HEK293 (cell line): ENCODE data around the gene NME3.

ENCODE experiments used
- CTCF ChIA-PET: fragments of 350-600 bp; formaldehyde crosslinking; extraction: SDS; loops from one replicate; lab custom pipeline; 2021; ENCODE audit warnings: antibody characterized with exemption; lab: Yijun Ruan, JAX
- POLR2A ChIA-PET: fragments of 300-600 bp; formaldehyde crosslinking; extraction: SDS; loops from one replicate; lab custom pipeline; 2020; ENCODE audit warnings: antibody characterized with exemption, inconsistent platforms; lab: Yijun Ruan, JAX
- H3K27ac ChIP-seq: fragments of 200-500 bp; sonication (Bioruptor generic); 2 replicates; pipeline ENCODE4 v1.5.1; 2014; ENCODE audit warnings: low read depth, low read length, control low read depth, inconsistent platforms; ENCODE audit errors: extremely low read depth
- H3K36me3 ChIP-seq, 2 experiments: fragments of 200-500 bp in 1 of 2; sonication (Bioruptor generic) in 1 of 2; 1 replicate in 1 of 2; 2 replicates in 1 of 2; pipeline ENCODE4 v1.5.1; 2014 to 2017; ENCODE audit warnings: inconsistent platforms in 2 of 2, low read length in 2 of 2; ENCODE audit not compliant: control insufficient read depth in 2 of 2, insufficient read depth in 1 of 2
- H3K4me1 ChIP-seq: fragments of 200-500 bp; sonication (Bioruptor generic); 2 replicates; pipeline ENCODE4 v1.5.1; 2014; ENCODE audit warnings: mild to moderate bottlenecking, low read length, inconsistent platforms; ENCODE audit not compliant: control insufficient read depth, insufficient read depth
- H3K4me3 ChIP-seq: 2 replicates; pipeline ENCODE4 v1.5.1; 2011; ENCODE audit warnings: low read depth, mild to moderate bottlenecking, control low read depth, low read length, moderate library complexity
- H3K9me3 ChIP-seq: fragments of 200-500 bp; sonication (Bioruptor generic); 2 replicates; pipeline ENCODE4 v1.5.1; 2014; ENCODE audit warnings: low read depth, low read length, inconsistent platforms; ENCODE audit not compliant: control insufficient read depth, insufficient read depth
- EGR2 ChIP-seq: fragments of 450-650 bp; formaldehyde crosslinking; IDR thresholded peaks from 2 replicates; pipeline ENCODE4 v1.5.1; 2016; ENCODE audit warnings: low read depth, missing biosample characterization, missing genetic modification characterization
- KLF8 ChIP-seq: fragments of 450-650 bp; formaldehyde crosslinking; IDR thresholded peaks from 2 replicates; pipeline ENCODE4 v1.5.1; 2016; ENCODE audit warnings: missing biosample characterization, missing genetic modification characterization
- PRDM1 ChIP-seq: fragments of 450-650 bp; formaldehyde crosslinking; IDR thresholded peaks from 2 replicates; pipeline ENCODE4; 2016; ENCODE audit warnings: missing biosample characterization, missing genetic modification characterization
- SCRT1 ChIP-seq: fragments of 450-650 bp; formaldehyde crosslinking; IDR thresholded peaks from 2 replicates; pipeline ENCODE4 v1.5.1; 2016; ENCODE audit warnings: missing biosample characterization, missing genetic modification characterization, borderline replicate concordance
- SCRT2 ChIP-seq: fragments of 450-650 bp; formaldehyde crosslinking; IDR thresholded peaks from 2 replicates; pipeline ENCODE4 v1.5.1; 2016; ENCODE audit warnings: missing biosample characterization, missing genetic modification characterization
- SP2 ChIP-seq: fragments of 450-650 bp; formaldehyde crosslinking; IDR thresholded peaks from 2 replicates; pipeline ENCODE4 v1.5.1; 2016; ENCODE audit warnings: missing biosample characterization, missing genetic modification characterization
- SP3 ChIP-seq: fragments of 450-650 bp; formaldehyde crosslinking; IDR thresholded peaks from 2 replicates; pipeline ENCODE4 v1.5.1; 2016; ENCODE audit warnings: missing biosample characterization, missing genetic modification characterization
- ZBTB17 ChIP-seq: fragments of 450-650 bp; formaldehyde crosslinking; IDR thresholded peaks from 2 replicates; pipeline ENCODE4 v1.5.1; 2016; ENCODE audit warnings: missing biosample characterization, missing genetic modification characterization
- ZBTB20 ChIP-seq: fragments of 450-650 bp; formaldehyde crosslinking; IDR thresholded peaks from 2 replicates; pipeline ENCODE4 v1.5.1; 2016; ENCODE audit warnings: missing biosample characterization, missing genetic modification characterization
- ZFHX2 ChIP-seq: fragments of 450-650 bp; formaldehyde crosslinking; conservative IDR thresholded peaks from 2 replicates; pipeline ENCODE4 v1.5.1; 2016; ENCODE audit warnings: missing biosample characterization, missing genetic modification characterization
- ZNF10 ChIP-seq: fragments of 450-650 bp; formaldehyde crosslinking; IDR thresholded peaks from 2 replicates; pipeline ENCODE4 v1.5.1; 2017; ENCODE audit warnings: missing biosample characterization, missing genetic modification characterization
- ZNF138 ChIP-seq: fragments of 450-650 bp; formaldehyde crosslinking; IDR thresholded peaks from 2 replicates; pipeline ENCODE4 v1.5.1; 2016; ENCODE audit warnings: missing biosample characterization, missing genetic modification characterization, borderline replicate concordance
- ZNF157 ChIP-seq: fragments of 450-650 bp; formaldehyde crosslinking; IDR thresholded peaks from 2 replicates; pipeline ENCODE4 v1.5.1; 2016; ENCODE audit warnings: missing biosample characterization, missing genetic modification characterization
- ZNF335 ChIP-seq: fragments of 450-650 bp; formaldehyde crosslinking; conservative IDR thresholded peaks from 2 replicates; pipeline ENCODE4 v1.5.1; 2016; ENCODE audit warnings: missing biosample characterization, missing genetic modification characterization
- ZNF521 ChIP-seq: fragments of 450-650 bp; formaldehyde crosslinking; IDR thresholded peaks from 2 replicates; pipeline ENCODE4 v1.5.1; 2017; ENCODE audit warnings: missing biosample characterization, mild to moderate bottlenecking, missing genetic modification characterization
- ZNF555 ChIP-seq: fragments of 450-650 bp; formaldehyde crosslinking; conservative IDR thresholded peaks from 2 replicates; pipeline ENCODE4 v1.5.1; 2017; ENCODE audit warnings: missing biosample characterization, mild to moderate bottlenecking, missing genetic modification characterization, inconsistent platforms
- ZNF600 ChIP-seq: fragments of 450-650 bp; formaldehyde crosslinking; IDR thresholded peaks from 2 replicates; pipeline ENCODE4 v1.5.1; 2016; ENCODE audit warnings: missing biosample characterization, missing genetic modification characterization
- ZNF76 ChIP-seq: fragments of 450-650 bp; formaldehyde crosslinking; IDR thresholded peaks from 2 replicates; pipeline ENCODE4; 2016; ENCODE audit warnings: low read depth, missing biosample characterization, missing genetic modification characterization, borderline replicate concordance
- ZNF777 ChIP-seq: fragments of 450-650 bp; formaldehyde crosslinking; IDR thresholded peaks from 2 replicates; pipeline ENCODE4 v1.5.1; 2017; ENCODE audit warnings: missing biosample characterization, missing genetic modification characterization, borderline replicate concordance
- ZXDB ChIP-seq: fragments of 450-650 bp; formaldehyde crosslinking; IDR thresholded peaks from 2 replicates; pipeline ENCODE4 v1.5.1; 2016; ENCODE audit warnings: missing biosample characterization, missing genetic modification characterization
- TF ChIP-seq, protein P1 (sequence below): fragments of 450-650 bp; formaldehyde crosslinking; optimal IDR thresholded peaks from 2 replicates; pipeline ENCODE3; 2016; ENCODE audit warnings: missing biosample characterization, mild to moderate bottlenecking, missing genetic modification characterization
- TF ChIP-seq, protein P2 (sequence below): fragments of 450-650 bp; formaldehyde crosslinking; IDR thresholded peaks from 2 replicates; pipeline ENCODE4 v1.5.1; 2016; ENCODE audit warnings: missing biosample characterization, missing genetic modification characterization
- TF ChIP-seq, protein P3 (sequence below): fragments of 450-650 bp; formaldehyde crosslinking; conservative IDR thresholded peaks from 2 replicates; pipeline ENCODE4 v1.5.1; 2016; ENCODE audit warnings: low read depth, missing biosample characterization, missing genetic modification characterization
- TF ChIP-seq, protein P4 (sequence below): fragments of 450-650 bp; formaldehyde crosslinking; IDR thresholded peaks from 2 replicates; pipeline ENCODE4 v1.5.1; 2016; ENCODE audit warnings: missing biosample characterization, missing genetic modification characterization

The NME3 gene

DNA sequence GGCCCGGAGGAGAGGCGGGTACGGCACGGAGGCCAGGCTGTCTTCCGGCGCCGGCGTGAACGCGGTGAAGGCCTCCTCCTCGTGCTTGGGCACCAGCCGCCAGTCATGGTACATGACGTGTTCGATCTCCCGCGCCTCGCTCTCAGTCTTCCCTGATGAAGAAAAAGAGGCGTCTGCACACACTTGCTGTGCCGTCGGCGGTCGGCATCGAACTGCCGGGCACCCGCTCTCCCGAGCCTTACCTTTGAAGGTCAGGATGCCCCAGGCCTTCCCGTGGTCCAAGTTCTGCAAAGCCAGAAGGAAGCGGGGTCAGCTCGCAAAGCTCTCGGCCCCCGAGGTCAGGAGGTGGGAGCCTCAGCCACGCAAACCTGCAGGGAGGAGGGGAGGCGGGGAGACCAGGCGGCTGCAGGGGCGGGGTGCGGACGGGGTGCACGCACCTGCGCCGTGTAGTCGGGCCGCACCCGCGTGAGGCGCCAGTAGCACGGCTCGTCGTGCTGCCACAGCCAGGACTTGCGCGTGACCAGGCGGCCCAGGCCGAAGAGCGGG, 1.1 kb upstream of the NME3 start, which contains the start of gene EME2:
Gene EME2, plus strand, starts transcription at position 449 of the 546 bp plus-strand sequence. CDS start 418 bp downstream, outside the sequence.
- peaks cover 9% of the 10 kb centered on the region for H3K4me1 ChIP-seq
- peak within 1 kb of the TSS; percentile 94 for H3K27ac ChIP-seq
- peak within 1 kb of the TSS; percentile 95 for H3K4me3 ChIP-seq
- peaks cover 0 to 77% of the 10 kb centered on the region in 2 experiments; a peak in 1 of 3 replicates for H3K36me3 ChIP-seq
- ChIA-PET POLR2A (interaction anchor here (0.5 to 6.0 kb wide), 10 partner anchors 9 to 269 kb away, joined by 3 to 113 read pairs (median 4); partner anchors contain the start of genes CRAMP1, IFT140, JPT2 and MAPK8IP3), CTCF (interaction anchor here (0.6 to 0.7 kb wide), 3 partner anchors 65 to 547 kb away, joined by 3 read pairs; no protein-coding TSS in a partner anchor)
- no peaks in the 10 kb centered on the region for H3K9me3 ChIP-seq
- TF ChIP-seq EGR2, result 0 out of 2 replicates have a peak, but pooled peaks have one; percentile 18
- peak; percentile 57 for TF ChIP-seq ZNF335
- peak; percentile 40; the same call in 1 of the 2 replicates for TF ChIP-seq ZNF10 (tag by site-specific recombination)
- 0 out of 2 replicates have a peak, but pooled peaks have one; percentile 9 for TF ChIP-seq ZNF76 (tag by site-specific recombination)
- TF ChIP-seq ZNF157 (tag by site-specific recombination), result no peak
- no peak for TF ChIP-seq ZNF521
- TF ChIP-seq, protein P1, sequence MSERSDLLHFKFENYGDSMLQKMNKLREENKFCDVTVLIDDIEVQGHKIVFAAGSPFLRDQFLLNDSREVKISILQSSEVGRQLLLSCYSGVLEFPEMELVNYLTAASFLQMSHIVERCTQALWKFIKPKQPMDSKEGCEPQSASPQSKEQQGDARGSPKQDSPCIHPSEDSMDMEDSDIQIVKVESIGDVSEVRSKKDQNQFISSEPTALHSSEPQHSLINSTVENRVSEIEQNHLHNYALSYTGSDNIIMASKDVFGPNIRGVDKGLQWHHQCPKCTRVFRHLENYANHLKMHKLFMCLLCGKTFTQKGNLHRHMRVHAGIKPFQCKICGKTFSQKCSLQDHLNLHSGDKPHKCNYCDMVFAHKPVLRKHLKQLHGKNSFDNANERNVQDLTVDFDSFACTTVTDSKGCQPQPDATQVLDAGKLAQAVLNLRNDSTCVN (tag by site-specific recombination), result no peak
- TF ChIP-seq ZNF138, result no peak
- peak; percentile 80 for TF ChIP-seq ZBTB17
- no peak for TF ChIP-seq KLF8
- 0 out of 2 replicates have a peak, but pooled peaks have one; percentile 25 for TF ChIP-seq ZNF777
- peak; percentile 69 for TF ChIP-seq SP2
- peak; percentile 33; the same call in 1 of the 2 replicates for TF ChIP-seq SP3 (tag by site-specific recombination)
- TF ChIP-seq, all 188 proteins: peak for 8

DNA sequence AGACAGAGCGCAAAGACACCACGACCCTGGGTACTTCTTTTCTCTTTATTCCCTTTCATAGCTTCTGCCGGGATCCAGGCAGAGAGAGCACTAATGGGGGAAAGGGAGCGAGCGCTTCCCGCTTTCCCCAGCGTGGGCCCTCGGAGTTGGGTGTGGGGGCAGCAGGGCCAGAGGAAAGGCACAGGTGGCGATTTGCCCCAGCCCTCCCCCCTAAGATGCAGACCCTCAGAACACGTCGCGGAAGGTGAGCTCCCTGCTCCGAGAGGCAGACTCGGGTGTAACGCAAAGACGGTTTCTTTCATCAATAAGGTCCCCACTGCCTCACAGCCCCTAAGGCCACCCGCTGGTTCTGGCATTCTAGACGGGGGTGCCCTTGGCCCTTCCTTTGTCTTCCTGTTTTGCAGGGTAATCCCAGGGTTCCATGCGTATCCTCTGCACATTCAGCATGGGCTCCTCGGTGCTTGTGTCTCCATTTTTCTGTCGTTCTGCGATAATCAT, 570 bp upstream of the NME3 start:
- peaks cover 0 to 77% of the 10 kb centered on the region in 2 experiments; a peak in 1 of 3 replicates for H3K36me3 ChIP-seq
- H3K4me1 ChIP-seq, result peaks cover 9% of the 10 kb centered on the region
- peak overlapping the region; percentile 94 for H3K27ac ChIP-seq
- ChIA-PET POLR2A (interaction anchor here (0.7 to 6.0 kb wide), 8 partner anchors 9 to 160 kb away, joined by 3 to 113 read pairs (median 6); partner anchors contain the start of genes CRAMP1, IFT140, JPT2 and MAPK8IP3), CTCF (interaction anchor here (0.6 kb wide), 2 partner anchors 122 to 504 kb away, joined by 3 read pairs; no protein-coding TSS in a partner anchor)
- H3K9me3 ChIP-seq, result no peaks in the 10 kb centered on the region
- peak overlapping the region; percentile 95 for H3K4me3 ChIP-seq
- TF ChIP-seq ZNF600 (tag by site-specific recombination) (peak; percentile 57), SCRT1 (tag by site-specific recombination) (0 out of 2 replicates have a peak, but pooled peaks have one; percentile 13), ZFHX2 (0 out of 2 replicates have a peak, but pooled peaks have one; percentile 8), ZNF335 (peak; percentile 91), PRDM1 (peak; percentile 83), ZXDB (tag by site-specific recombination) (0 out of 2 replicates have a peak, but pooled peaks have one; percentile 23), ZNF76 (tag by site-specific recombination) (peak; percentile 89), ZNF555 (tag by site-specific recombination) (no peak), ZBTB20 (tag by site-specific recombination) (0 out of 2 replicates have a peak, but pooled peaks have one; percentile 13), SCRT2 (tag by site-specific recombination) (no peak; the same call in 1 of the 2 replicates)
- TF ChIP-seq, protein P2, sequence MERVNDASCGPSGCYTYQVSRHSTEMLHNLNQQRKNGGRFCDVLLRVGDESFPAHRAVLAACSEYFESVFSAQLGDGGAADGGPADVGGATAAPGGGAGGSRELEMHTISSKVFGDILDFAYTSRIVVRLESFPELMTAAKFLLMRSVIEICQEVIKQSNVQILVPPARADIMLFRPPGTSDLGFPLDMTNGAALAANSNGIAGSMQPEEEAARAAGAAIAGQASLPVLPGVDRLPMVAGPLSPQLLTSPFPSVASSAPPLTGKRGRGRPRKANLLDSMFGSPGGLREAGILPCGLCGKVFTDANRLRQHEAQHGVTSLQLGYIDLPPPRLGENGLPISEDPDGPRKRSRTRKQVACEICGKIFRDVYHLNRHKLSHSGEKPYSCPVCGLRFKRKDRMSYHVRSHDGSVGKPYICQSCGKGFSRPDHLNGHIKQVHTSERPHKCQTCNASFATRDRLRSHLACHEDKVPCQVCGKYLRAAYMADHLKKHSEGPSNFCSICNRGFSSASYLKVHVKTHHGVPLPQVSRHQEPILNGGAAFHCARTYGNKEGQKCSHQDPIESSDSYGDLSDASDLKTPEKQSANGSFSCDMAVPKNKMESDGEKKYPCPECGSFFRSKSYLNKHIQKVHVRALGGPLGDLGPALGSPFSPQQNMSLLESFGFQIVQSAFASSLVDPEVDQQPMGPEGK, result peak; percentile 82
- TF ChIP-seq, protein P3, sequence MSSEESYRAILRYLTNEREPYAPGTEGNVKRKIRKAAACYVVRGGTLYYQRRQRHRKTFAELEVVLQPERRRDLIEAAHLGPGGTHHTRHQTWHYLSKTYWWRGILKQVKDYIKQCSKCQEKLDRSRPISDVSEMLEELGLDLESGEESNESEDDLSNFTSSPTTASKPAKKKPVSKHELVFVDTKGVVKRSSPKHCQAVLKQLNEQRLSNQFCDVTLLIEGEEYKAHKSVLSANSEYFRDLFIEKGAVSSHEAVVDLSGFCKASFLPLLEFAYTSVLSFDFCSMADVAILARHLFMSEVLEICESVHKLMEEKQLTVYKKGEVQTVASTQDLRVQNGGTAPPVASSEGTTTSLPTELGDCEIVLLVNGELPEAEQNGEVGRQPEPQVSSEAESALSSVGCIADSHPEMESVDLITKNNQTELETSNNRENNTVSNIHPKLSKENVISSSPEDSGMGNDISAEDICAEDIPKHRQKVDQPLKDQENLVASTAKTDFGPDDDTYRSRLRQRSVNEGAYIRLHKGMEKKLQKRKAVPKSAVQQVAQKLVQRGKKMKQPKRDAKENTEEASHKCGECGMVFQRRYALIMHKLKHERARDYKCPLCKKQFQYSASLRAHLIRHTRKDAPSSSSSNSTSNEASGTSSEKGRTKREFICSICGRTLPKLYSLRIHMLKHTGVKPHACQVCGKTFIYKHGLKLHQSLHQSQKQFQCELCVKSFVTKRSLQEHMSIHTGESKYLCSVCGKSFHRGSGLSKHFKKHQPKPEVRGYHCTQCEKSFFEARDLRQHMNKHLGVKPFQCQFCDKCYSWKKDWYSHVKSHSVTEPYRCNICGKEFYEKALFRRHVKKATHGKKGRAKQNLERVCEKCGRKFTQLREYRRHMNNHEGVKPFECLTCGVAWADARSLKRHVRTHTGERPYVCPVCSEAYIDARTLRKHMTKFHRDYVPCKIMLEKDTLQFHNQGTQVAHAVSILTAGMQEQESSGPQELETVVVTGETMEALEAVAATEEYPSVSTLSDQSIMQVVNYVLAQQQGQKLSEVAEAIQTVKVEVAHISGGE, result peak; percentile 42; the same call in 1 of the 2 replicates
- TF ChIP-seq, protein P4, sequence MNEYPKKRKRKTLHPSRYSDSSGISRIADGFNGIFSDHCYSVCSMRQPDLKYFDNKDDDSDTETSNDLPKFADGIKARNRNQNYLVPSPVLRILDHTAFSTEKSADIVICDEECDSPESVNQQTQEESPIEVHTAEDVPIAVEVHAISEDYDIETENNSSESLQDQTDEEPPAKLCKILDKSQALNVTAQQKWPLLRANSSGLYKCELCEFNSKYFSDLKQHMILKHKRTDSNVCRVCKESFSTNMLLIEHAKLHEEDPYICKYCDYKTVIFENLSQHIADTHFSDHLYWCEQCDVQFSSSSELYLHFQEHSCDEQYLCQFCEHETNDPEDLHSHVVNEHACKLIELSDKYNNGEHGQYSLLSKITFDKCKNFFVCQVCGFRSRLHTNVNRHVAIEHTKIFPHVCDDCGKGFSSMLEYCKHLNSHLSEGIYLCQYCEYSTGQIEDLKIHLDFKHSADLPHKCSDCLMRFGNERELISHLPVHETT (tag by site-specific recombination), result no peak
